Measurements from ENCODE around the gene SIDT2.
"Not testable (repeated sequence)": the region's sequence is repeated elsewhere in the genome, so short reads cannot be mapped to it uniquely, and the experiment has no call there.

SIDT2 gene

GRCh38 chr11:117178210-117179034 lies at the start of gene SIDT2:
SIDT2 (plus strand) TSS chr11:117178743; CDS start chr11:117179264, 521 bp downstream.
- DNase-seq (ENCODE audit: low spot score) = peak; percentile 92

DNA sequence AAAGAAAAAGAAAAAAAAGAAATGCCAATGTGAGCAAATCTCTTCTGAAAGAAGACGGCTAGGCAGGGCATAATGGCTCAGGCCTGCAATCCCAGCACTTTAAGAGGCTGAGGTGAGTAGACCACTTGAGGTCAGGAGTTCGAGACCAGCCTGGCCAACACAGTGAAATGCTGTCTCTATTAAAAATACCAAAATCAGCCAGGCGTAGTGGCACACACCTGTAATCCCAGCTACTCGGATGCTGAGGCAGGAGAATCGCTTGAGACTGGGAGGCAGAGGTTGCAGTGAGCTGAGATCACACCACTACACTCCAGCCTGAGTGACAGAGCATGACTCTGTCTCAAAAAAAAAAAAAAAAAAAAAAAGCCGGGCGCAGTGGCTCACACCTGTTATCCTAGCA lies 48.1 kb upstream of the SIDT2 start:
- not testable (repeated sequence) for DNase-seq (ENCODE audit: low spot score)

- DNase-seq (ENCODE audit: low spot score) = no peak
Observed at GRCh38 chr11:117130879-117131278, 47.7 kb upstream of the SIDT2 start.

DNA sequence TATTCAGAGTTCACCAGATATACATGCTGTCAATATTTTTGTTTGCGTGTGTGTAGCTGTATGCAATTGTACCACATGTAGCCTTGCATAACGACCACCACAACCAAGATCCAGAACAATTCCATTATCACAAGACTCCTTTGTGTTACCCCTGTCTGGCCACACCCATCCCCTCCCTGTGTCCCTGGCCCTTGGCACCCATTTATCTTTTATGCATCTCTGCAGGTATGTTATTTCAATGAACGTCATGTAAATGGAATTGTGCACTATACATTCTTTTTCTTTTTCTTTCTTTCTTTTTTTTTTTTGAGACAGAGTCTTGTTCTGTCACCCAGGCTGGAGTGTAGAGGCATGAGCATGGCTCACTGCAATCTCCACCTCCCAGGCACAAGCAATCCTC lies 44.1 kb upstream of the SIDT2 start:
- DNase-seq (ENCODE audit: low spot score) = no peak

DNA sequence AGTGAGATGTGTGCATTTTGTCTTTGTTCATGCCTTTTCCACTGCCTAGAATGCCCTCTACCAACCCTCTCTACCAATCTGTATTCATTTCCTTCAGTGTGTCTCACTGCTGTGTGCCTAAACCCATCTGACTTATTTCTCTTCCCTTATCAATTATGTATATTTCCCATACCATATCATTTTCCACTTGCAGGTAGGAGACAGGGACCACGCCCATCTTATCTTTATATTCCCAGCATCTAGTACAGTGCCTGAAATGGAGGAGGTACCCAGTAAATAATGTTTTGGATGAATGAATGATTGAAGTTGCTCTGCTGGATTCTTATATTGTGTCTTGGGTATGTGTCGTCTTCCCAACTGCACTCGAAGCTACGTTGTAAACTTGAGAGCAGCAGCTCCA lies 43.6 kb upstream of the SIDT2 start:
- DNase-seq (ENCODE audit: low spot score) = not testable (repeated sequence)

- DNase-seq (ENCODE audit: low spot score) = not testable (repeated sequence)
Observed at GRCh38 chr11:117137223-117138086, 41.1 kb upstream of the SIDT2 start.

DNA sequence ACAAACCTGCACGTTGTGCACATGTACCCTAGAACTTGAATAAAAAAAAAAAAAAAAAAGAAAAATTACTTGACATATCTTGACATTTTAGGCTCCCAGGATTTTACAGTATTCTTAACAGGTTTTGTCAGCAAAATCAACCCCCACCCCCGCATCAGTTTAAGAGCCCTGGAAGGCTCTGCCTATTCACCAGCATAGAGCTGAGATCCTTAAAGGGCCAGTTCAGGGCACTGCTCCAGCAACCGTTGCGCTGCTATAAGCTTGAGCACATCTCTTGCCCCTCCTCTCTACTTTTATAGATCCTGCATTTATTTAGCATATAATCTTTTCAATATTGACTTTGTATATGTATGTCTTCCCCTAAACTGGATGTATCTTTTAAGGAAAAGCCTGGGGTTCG lies 35.2 kb upstream of the SIDT2 start:
- DNase-seq (ENCODE audit: low spot score) = peak; percentile 24

DNA sequence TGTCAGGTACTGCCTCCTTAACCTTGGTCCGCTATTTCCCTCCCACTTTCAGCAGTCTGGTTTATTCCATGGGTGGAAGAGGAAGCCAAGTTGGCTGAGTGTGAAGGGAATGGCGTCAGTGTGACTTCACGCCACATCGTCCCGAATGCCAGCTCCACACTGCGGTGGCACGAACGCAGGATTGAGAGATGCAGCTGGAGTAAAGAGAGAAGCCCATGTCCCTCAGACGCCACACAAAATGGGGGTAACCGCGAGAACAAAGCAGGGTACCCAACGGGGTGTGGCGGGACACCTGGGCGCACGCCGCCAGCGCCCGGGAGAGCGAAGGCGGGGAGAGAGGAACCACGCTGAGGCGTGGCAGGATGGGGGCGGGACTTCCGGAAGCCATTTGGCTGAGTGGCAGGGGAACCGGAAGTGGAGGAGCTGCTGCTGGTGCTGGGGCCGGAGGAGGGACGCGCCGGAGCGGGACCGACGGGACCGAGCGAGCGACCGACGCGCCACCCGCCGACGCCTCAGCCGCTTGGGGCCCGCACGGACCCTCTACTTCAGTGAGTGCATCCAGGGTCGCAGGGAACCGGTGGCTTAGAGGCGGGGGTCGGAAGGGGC lies 34.6 kb upstream of the SIDT2 start, which contains the start of gene PAFAH1B2:
Gene PAFAH1B2, plus strand, starts transcription at position 417 of the 606 bp plus-strand sequence. CDS start 8,161 bp downstream, outside the sequence.
- DNase-seq (ENCODE audit: low spot score) = peak; percentile 98

GRCh38 chr11:117144477-117145392 lies 33.8 kb upstream of the SIDT2 start:
- peak; percentile 41 for DNase-seq (ENCODE audit: low spot score)

DNA sequence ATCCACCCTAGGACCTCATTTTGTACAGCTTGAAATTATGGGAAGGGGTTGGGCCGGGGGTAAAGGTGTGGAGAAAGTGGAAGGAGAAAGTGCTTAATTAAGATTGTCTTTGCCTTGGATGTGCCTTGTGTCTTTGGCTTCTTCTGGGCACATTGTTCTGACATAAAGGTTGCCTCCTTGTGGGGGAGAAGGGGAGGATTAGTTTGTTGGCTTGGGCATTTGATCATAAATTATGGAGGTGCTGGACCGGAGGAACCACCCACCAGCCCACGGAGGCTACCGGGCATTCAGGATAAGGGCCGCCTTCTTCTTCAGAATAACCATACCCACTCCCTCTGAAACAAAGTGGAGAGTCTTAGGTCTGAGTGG lies 33.2 kb upstream of the SIDT2 start:
- DNase-seq (ENCODE audit: low spot score) = no peak

GRCh38 chr11:117146521-117146920 lies 32.0 kb upstream of the SIDT2 start:
- no peak for DNase-seq (ENCODE audit: low spot score)

GRCh38 chr11:117152066-117152465 lies 26.5 kb upstream of the SIDT2 start:
- no peak for DNase-seq (ENCODE audit: low spot score)

DNA sequence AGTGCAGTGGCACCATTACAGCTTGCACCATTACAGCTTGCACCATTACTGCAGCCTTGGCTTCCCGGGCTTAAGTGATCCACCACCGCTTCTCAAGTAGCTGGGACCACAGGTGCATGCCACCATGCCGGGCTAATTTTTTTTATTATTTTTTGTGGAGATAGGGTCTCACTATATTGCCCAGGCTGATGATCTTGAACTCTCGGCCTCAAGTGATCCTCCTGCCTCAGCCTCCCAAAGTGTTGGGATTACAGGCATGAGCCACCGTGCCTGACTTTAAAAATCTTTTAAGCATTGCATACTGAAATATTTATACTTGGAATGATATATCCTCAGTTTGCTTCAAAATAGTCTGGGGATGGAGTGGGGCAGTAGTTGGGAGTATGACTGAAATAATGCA lies 24.1 kb upstream of the SIDT2 start:
- no peak for DNase-seq (ENCODE audit: low spot score)

DNA sequence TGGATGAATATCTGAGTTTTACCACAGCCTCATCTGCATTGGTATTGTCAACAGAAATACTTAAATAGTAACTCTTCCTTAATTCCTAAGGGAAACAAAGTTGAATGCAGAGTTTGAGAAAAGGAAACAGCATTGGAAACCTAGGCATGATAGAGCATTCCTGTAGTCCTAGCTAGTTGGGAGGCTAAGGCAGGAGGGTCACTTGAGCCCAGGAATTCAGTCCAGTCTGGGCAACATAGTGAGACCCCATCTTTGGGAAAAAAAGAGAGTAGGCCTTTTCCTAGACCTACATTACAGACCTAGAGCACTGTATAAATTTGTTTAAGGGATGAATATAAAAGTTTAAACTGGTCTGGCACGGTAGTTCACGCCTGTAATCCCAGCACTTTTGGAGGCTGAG lies 21.0 kb upstream of the SIDT2 start:
- DNase-seq (ENCODE audit: low spot score) = no peak

GRCh38 chr11:117159892-117160291 lies 18.7 kb upstream of the SIDT2 start:
- no peak for DNase-seq (ENCODE audit: low spot score)

DNA sequence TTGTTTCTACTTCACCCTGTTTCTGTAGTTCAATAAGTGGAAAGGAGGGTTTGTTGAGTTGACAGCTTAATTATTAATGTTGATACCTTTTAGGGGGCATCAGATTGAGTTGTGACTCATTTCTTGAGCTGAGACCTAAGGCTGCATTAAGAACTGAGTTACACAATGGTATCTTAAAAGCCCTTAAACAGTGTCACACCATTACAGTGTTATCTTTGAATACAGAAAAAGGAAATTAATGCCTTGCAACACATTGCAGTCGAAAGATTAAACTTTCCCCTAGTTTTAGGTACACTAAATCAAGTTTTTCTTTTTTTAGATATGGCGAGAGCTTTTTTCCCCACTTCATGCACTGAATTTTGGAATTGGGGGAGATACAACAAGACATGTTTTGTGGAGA lies 17.7 kb upstream of the SIDT2 start:
- DNase-seq (ENCODE audit: low spot score) = no peak

DNA sequence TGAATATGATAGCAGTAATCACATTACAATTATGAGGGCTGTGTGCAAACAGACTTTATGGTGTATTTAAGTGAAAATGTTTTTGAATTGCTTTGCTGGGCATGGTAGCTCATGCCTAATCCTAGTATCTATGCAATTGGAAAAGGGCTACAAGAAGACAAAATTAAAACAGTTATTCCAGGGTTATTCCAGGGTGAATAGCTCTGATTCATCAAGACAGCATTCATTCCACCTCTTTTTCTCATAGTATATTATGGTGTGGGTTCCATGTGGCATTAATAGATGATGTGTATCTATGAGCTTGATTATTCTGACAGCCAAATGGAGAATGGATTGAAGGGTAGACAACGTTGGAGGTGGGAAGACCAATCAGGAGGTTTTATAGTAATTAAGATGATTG lies 12.1 kb upstream of the SIDT2 start:
- no peak for DNase-seq (ENCODE audit: low spot score)

DNA sequence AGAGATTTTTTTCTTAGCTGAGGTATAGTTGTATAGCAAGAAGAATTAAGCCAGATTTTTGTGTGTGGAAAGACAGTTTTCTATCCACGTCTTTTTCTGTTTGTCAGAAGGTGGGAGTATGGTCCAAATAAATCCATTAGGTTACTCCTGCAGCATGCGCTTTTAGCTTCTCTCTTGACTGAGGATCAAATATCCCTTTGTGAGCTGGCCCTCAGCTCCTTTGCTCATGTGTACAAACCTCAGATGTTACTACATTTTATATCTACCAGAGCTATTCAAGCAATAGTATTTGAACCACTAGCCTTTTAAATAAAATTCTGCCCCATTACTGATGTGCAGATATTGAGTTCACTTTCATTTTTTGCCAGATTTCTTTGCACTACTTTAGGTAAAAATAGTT lies 8.8 kb upstream of the SIDT2 start:
- DNase-seq (ENCODE audit: low spot score) = no peak

DNA sequence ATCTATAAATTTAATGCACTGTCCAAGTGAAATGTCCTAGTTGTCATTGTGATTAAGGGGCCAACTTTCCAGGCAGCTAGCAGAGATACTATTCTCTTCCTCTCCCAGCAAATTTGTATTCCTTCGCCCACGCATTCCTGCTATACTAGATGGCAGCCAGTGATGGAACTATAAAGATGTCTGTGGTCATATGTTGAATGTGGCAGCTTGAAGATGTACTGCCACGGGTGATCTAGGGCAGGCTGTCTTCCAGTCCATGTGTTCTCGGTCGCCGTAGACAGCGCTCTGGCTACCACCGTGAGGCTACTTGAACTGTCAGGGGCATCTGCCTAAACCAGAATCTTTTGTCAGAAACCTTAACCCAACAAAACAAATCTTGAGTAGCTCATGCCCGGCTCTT lies 8.3 kb upstream of the SIDT2 start:
- no peak for DNase-seq (ENCODE audit: low spot score)

DNA sequence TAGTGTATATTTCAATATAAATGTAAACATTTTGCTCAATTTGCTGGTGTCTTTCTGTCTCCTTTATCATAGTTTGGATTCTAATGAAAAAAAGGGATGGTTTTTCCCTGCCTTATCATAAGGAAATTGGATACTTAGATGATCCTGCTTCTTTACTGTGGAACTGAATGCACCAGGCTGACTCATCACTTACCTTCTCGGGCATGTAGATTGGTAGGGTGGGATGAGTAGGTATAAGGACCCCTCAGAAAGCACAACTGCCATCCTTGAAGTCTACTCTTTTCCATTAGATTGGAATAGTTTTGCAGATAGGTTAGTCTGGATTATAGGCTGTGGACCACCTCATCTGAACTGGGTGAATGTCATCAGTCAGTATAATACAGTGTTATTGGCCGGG lies 7.5 kb upstream of the SIDT2 start:
- DNase-seq (ENCODE audit: low spot score) = no peak

DNA sequence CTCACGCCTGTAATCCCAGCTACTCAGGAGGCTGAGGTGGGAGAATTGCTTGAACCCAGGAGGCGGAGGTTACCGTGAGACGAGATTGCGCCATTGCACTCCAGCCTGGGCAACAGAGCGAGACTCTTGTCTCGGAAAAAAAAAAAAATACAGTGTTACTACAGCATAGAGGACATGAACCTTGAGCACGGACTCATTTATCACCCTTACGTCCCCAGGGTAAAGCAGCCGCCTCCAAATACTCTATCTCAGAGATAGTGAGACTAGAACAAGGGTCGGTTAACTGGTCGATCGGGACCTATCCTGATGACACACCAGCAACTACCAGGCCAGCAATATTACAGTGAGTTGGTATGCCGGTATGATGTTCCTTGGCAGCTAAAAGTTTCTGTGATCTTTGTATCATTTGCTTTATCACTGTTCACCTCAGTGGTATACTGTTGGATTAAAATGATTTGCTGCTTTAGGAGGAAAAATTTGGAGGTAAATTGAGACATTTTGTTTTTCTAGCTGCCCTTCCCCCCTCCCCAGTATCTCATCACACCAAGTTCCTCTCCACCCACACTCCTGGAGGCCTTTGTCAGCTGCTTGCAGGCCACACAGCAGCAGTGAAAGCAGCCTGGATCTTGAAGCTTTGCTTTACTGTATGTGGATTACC lies 7.0 kb upstream of the SIDT2 start:
- DNase-seq (ENCODE audit: low spot score) = no peak
